ENCODE measurements around the gene STXBP2.
"Not testable (repeated sequence)": the region's sequence is repeated elsewhere in the genome, so short reads cannot be mapped to it uniquely, and the experiment has no call there.

Gene STXBP2

GRCh38 chr19:7642295-7643030 lies 5.6 kb downstream of the STXBP2 start:
- FAIRE-seq: no peak
- no peak for TF ChIP-seq CTCF (IDR thresholded peaks at IDR 0.05; ENCODE audit: insufficient read depth, missing control alignments)
- no peak for DNase-seq (ENCODE audit: insufficient read length, low spot score)

DNA sequence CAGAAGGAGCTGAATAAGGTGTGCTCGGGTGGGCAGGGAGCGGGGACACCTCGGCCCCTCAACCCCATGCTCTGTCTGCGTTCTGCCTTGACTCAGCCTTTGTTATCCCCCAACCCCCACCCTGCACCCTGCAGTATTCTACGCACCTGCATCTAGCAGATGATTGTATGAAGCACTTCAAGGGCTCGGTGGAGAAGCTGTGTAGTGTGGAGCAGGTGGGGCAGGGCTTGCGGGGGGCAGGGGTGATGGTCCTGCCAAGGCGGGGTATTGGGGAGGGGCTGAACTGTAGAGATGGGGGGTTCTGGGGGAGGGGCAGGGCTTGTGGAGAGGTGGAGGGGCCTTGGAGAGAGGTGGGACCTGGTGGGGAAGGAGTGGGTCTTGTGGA lies 6.1 kb downstream of the STXBP2 start:
- DNase-seq (ENCODE audit: insufficient read length, low spot score) (no peak), FAIRE-seq (no peak)
- TF ChIP-seq CTCF (IDR thresholded peaks at IDR 0.05; ENCODE audit: insufficient read depth, missing control alignments): no peak

DNA sequence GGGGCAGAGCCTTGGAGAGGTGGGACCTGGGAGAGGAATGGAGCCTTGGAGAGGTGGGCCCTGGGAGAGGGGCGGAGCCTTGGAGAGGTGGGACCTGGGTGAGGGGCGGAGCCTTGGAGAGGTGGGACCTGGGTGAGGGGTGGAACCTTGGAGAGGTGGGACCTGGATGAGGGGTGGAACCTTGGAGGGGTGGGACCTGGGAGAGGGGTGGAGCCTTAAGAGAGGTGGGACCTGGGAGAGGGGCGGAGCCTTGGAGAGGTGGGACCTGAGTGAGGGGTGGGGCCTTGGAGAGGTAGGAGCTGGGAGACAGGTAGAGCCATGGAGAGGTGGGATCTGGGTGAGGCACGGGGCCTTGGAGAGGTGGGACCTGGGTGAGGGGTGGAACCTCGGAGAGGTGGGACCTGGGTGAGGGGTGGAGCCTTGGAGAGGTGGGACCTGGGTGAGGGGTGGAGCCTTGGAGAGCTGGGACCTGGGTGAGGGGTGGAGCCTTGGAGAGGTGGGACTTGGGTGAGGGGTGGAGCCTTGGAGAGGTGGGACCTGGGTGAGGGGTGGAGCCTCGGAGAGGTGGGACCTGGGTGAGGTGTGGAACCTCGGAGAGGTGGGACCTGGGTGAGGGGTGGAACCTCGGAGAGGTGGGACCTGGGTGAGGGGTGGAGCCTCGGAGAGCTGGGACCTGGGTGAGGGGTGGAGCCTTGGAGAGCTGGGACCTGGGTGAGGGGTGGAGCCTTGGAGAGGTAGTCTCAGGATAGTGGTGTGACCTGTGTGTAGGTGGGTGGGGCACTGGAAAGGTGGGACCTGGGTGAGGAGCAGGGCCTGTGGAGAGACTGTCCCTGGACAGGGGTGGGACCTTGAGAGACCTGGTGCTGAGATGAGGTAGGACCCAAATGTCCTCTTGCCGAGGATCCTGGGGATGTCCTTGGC lies 7.0 kb downstream of the STXBP2 start:
- FAIRE-seq; DNase-seq (ENCODE audit: insufficient read length, low spot score): not testable (repeated sequence)

- FAIRE-seq (no peak), DNase-seq (ENCODE audit: insufficient read length, low spot score) (no peak)
- TF ChIP-seq CTCF (IDR thresholded peaks at IDR 0.05; ENCODE audit: insufficient read depth, missing control alignments): no peak
Observed at GRCh38 chr19:7644550-7644877, 7.6 kb downstream of the STXBP2 start.

DNA sequence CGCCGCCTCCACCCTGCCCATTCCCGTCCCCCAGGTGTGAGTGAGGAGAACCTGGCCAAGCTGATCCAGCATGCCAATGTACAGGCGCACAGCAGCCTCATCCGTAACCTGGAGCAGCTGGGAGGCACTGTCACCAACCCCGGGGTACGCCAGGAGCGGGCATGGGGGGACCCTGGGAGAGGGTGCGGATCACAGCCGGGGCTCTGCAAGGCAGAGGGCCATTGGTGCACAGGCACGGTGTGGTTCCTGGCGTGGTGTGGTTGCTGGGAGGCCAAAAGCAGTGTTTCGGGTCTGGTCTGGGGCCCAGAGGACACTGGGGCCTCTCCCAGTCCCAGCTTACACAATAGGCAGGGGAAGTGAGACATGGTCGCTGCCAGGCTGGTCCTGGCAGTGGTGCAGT lies 8.3 kb downstream of the STXBP2 start:
- no peak for DNase-seq (ENCODE audit: insufficient read length, low spot score)
- no peak for TF ChIP-seq CTCF (IDR thresholded peaks at IDR 0.05; ENCODE audit: insufficient read depth, missing control alignments)
- no peak for FAIRE-seq

- no peak for FAIRE-seq
- TF ChIP-seq CTCF (IDR thresholded peaks at IDR 0.05; ENCODE audit: insufficient read depth, missing control alignments): no peak
- DNase-seq (ENCODE audit: insufficient read length, low spot score): no peak
Observed at GRCh38 chr19:7645656-7646425, 8.9 kb downstream of the STXBP2 start.

GRCh38 chr19:7646426-7646700 lies 9.5 kb downstream of the STXBP2 start:
- DNase-seq (ENCODE audit: insufficient read length, low spot score) (no peak), FAIRE-seq (no peak)
- no peak for TF ChIP-seq CTCF (IDR thresholded peaks at IDR 0.05; ENCODE audit: insufficient read depth, missing control alignments)

Measured in D721Med (cell line).